ENCODE measurements around the gene ZFAND3. TPM values are rescaled to one million over a fixed set of nuclear protein-coding genes. Genes with fewer than 3 reads are reported as not detected.

ZFAND3 gene
- polyA plus RNA-seq, 3 donors = 11.5 to 21.1 (median 11.7) TPM

GRCh38 chr6:37926661-37927060, 107.1 kb downstream of the ZFAND3 start:
- H3K79me2 ChIP-seq (ENCODE audit: insufficient read depth, low read length) = peaks cover 95% of the 10 kb centered on the region
- intact Hi-C loops (cut with micrococcal nuclease) = no loop called here
- Mint-ChIP-seq H3K27ac (no peak overlapping the region), H3K9me3 (no peaks in the 10 kb centered on the region), H3K4me3 (no peak overlapping the region), H3K4me1 (peaks cover 1% of the 10 kb centered on the region), H3K36me3 (peaks cover 11 to 19% of the 10 kb centered on the region in 2 donors), H3K27me3 (ENCODE audit: low read depth in 3 of 3) (no peaks in the 10 kb centered on the region)
- no peak for DNase-seq
- no peak for TF ChIP-seq CTCF (IDR thresholded peaks at IDR 0.05)
- H2AFZ ChIP-seq (ENCODE audit: insufficient read depth, low read depth, low read length, poor library complexity, severe bottlenecking) = no peak overlapping the region
- no peak overlapping the region for H3K9ac ChIP-seq (ENCODE audit: insufficient read depth, low read length, poor library complexity, severe bottlenecking)
- no peaks in the 10 kb centered on the region for H3K27me3 ChIP-seq (ENCODE audit: control insufficient read depth in 2 of 2, insufficient read depth in 2 of 2, low read length in 2 of 2)
- no peak overlapping the region for H3K4me3 ChIP-seq (replicated peaks in 1 of 3; ENCODE audit: low read depth in 2 of 3, low read length in 3 of 3)
- no peak overlapping the region for H3K4me2 ChIP-seq (replicated peaks; ENCODE audit: extremely low read depth, low read length, poor library complexity, severe bottlenecking)
- H3K36me3 ChIP-seq (replicated peaks in 1 of 2; ENCODE audit: control insufficient read depth in 1 of 2, insufficient read depth in 2 of 2, low read length in 2 of 2) = peaks cover 0 to 16% of the 10 kb centered on the region in 2 donors
- WGBS (ENCODE audit: insufficient coverage) = 100% methylated on average over 2 of the region's 4 CpGs
- no peak overlapping the region for H3K27ac ChIP-seq (ENCODE audit: low read depth in 1 of 2, low read length in 2 of 2)
- peaks cover 100% of the 10 kb centered on the region for H4K20me1 ChIP-seq (ENCODE audit: insufficient read depth, low read length)
- H3K9me3 ChIP-seq (replicated peaks in 1 of 2; ENCODE audit: control insufficient read depth in 1 of 2, insufficient read depth in 1 of 2, low read length in 2 of 2) = no peaks in the 10 kb centered on the region
- no peaks in the 10 kb centered on the region for H3K4me1 ChIP-seq (ENCODE audit: control insufficient read depth in 1 of 2, insufficient read depth in 2 of 2, low read length in 2 of 2)

- Mint-ChIP-seq H3K4me3 (no peak overlapping the region), H3K4me1 (peaks cover under 1% of the 10 kb centered on the region), H3K36me3 (peaks cover 11 to 23% of the 10 kb centered on the region in 2 donors), H3K9me3 (no peaks in the 10 kb centered on the region), H3K27ac (no peak overlapping the region), H3K27me3 (ENCODE audit: low read depth in 3 of 3) (no peaks in the 10 kb centered on the region)
- Histone ChIP-seq H3K4me3 (replicated peaks in 1 of 3; ENCODE audit: low read depth in 2 of 3, low read length in 3 of 3) (no peak overlapping the region), H3K36me3 (replicated peaks in 1 of 2; ENCODE audit: control insufficient read depth in 1 of 2, insufficient read depth in 2 of 2, low read length in 2 of 2) (peaks cover 0 to 22% of the 10 kb centered on the region in 2 donors), H3K27ac (ENCODE audit: low read depth in 1 of 2, low read length in 2 of 2) (no peak overlapping the region), H3K79me2 (ENCODE audit: insufficient read depth, low read length) (peaks cover 80% of the 10 kb centered on the region), H3K4me2 (replicated peaks; ENCODE audit: extremely low read depth, low read length, poor library complexity, severe bottlenecking) (no peak overlapping the region), H3K27me3 (ENCODE audit: control insufficient read depth in 2 of 2, insufficient read depth in 2 of 2, low read length in 2 of 2) (no peaks in the 10 kb centered on the region), H3K4me1 (ENCODE audit: control insufficient read depth in 1 of 2, insufficient read depth in 2 of 2, low read length in 2 of 2) (no peaks in the 10 kb centered on the region), H2AFZ (ENCODE audit: insufficient read depth, low read depth, low read length, poor library complexity, severe bottlenecking) (no peak overlapping the region), H4K20me1 (ENCODE audit: insufficient read depth, low read length) (peaks cover 100% of the 10 kb centered on the region), H3K9ac (ENCODE audit: insufficient read depth, low read length, poor library complexity, severe bottlenecking) (no peak overlapping the region), H3K9me3 (replicated peaks in 1 of 2; ENCODE audit: control insufficient read depth in 1 of 2, insufficient read depth in 1 of 2, low read length in 2 of 2) (no peaks in the 10 kb centered on the region)
- WGBS (ENCODE audit: insufficient coverage) = 100% methylated on average over 1 of the region's 4 CpGs
- intact Hi-C loops (cut with micrococcal nuclease) = no loop called here
- TF ChIP-seq CTCF (IDR thresholded peaks at IDR 0.05) = no peak
- no peak for DNase-seq
These were observed 108.7 kb downstream of the ZFAND3 start for GRCh38 chr6:37928217-37928616.

All from CD14-positive monocyte (primary cell).